ENCODE measurements around the gene PLXND1. TPM values are rescaled to one million over a fixed set of nuclear protein-coding genes. Genes with fewer than 3 reads are reported as not detected.
"Not testable (repeated sequence)": the region's sequence is repeated elsewhere in the genome, so short reads cannot be mapped to it uniquely, and the experiment has no call there.

The PLXND1 gene
- total RNA-seq, 1 experiment from 2014 or later = 28.5 TPM

- DNase-seq (ENCODE audit: low read depth) = no peak
Observed at GRCh38 chr3:129553719-129554118, 52.8 kb downstream of the PLXND1 start.

GRCh38 chr3:129553171-129553570, 53.3 kb downstream of the PLXND1 start:
- no peak for DNase-seq (ENCODE audit: low read depth)

GRCh38 chr3:129552287-129553050, 54.0 kb downstream of the PLXND1 start:
- no peak for DNase-seq (ENCODE audit: low read depth)

- DNase-seq (ENCODE audit: low read depth) = no peak
Observed at GRCh38 chr3:129549805-129550204, 56.7 kb downstream of the PLXND1 start.

GRCh38 chr3:129549006-129549800, 57.3 kb downstream of the PLXND1 start:
- peak; percentile 74 for DNase-seq (ENCODE audit: low read depth)

- no peak for DNase-seq (ENCODE audit: low read depth)
Observed at GRCh38 chr3:129548104-129548965, 58.1 kb downstream of the PLXND1 start.

GRCh38 chr3:129547241-129547640, 59.2 kb downstream of the PLXND1 start:
- DNase-seq (ENCODE audit: low read depth) = no peak

- DNase-seq (ENCODE audit: low read depth) = not testable (repeated sequence)
Observed at GRCh38 chr3:129545951-129546350, 60.5 kb downstream of the PLXND1 start.

GRCh38 chr3:129543999-129544398, 62.5 kb downstream of the PLXND1 start:
- DNase-seq (ENCODE audit: low read depth) = no peak

- no peak for DNase-seq (ENCODE audit: low read depth)
Observed at GRCh38 chr3:129543156-129543790, 63.2 kb downstream of the PLXND1 start, which contains the start of gene H1-8. Gene H1-8 (plus strand): TSS chr3:129543175. CDS start chr3:129543219, 44 bp downstream.

- DNase-seq (ENCODE audit: low read depth) = no peak
Observed at GRCh38 chr3:129542747-129543146, 63.7 kb downstream of the PLXND1 start.

- no peak for DNase-seq (ENCODE audit: low read depth)
Observed at GRCh38 chr3:129540776-129541516, 65.5 kb downstream of the PLXND1 start.

- no peak for DNase-seq (ENCODE audit: low read depth)
Observed at GRCh38 chr3:129539206-129539605, 67.3 kb downstream of the PLXND1 start.

GRCh38 chr3:129536804-129537203, 69.7 kb downstream of the PLXND1 start:
- no peak for DNase-seq (ENCODE audit: low read depth)

- DNase-seq (ENCODE audit: low read depth) = no peak
Observed at GRCh38 chr3:129536374-129536667, 70.2 kb downstream of the PLXND1 start.

- DNase-seq (ENCODE audit: low read depth) = no peak
Observed at GRCh38 chr3:129535075-129535474, 71.4 kb downstream of the PLXND1 start.

- DNase-seq (ENCODE audit: low read depth) = no peak
Observed at GRCh38 chr3:129534428-129535027, 71.9 kb downstream of the PLXND1 start.

- DNase-seq (ENCODE audit: low read depth) = no peak
Observed at GRCh38 chr3:129533406-129533805, 73.1 kb downstream of the PLXND1 start.

- DNase-seq (ENCODE audit: low read depth) = no peak
Observed at GRCh38 chr3:129532261-129532660, 74.2 kb downstream of the PLXND1 start.

- DNase-seq (ENCODE audit: low read depth) = no peak
Observed at GRCh38 chr3:129531699-129532098, 74.8 kb downstream of the PLXND1 start.

All from HT1080 (cell line).